CD4-positive, alpha-beta T cell treated with Interleukin-4 for 4 hours (primary cell): ENCODE measurements around the gene FAM83F.
"Not testable (repeated sequence)": the region's sequence is repeated elsewhere in the genome, so short reads cannot be mapped to it uniquely, and the experiment has no call there.

Source experiments
- DNase-seq: peaks from one replicate; pipeline ENCODE4 v3.0.0-alpha.2; 2020

The FAM83F gene

GRCh38 chr22:40019100-40019499 lies 24.3 kb downstream of the FAM83F start:
- no peak for DNase-seq

- DNase-seq = no peak
These were observed 26.2 kb downstream of the FAM83F start for GRCh38 chr22:40020956-40021355.

- DNase-seq = no peak
These were observed 26.7 kb downstream of the FAM83F start for GRCh38 chr22:40021401-40022000.

DNA sequence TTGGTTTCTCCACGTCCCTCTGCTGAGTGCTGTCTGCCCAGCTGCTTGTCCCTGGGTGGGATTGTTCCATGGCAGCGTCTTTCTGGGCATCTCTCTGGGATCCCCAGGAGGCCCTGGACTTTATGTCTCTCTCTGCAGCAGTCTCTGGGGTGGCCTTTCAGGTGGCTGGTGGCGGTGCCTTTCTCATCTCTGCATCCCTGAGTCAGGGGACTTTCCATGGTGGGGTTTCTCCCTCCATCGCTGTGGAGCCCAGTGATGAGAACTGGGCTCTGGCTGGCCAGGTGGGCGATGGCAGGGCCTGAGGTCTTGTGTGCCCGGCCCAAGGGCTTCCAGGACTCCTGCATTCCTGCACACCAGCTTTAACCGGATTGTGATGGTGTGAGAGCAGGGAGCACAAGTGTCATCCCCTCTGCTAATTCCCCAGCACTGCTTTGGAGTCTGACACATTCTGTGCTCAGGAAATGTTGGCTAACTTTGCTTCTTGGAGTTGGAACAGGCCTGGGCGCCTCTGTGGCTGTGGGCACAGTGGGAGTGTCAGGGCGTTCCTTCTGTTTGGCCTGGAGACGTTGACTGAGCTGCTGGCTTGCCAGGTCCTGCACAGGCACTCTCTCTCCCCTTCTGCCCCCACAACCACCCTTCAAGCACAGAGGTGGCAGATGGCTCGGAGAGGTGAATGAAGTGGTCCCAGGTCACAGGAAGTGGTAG lies 27.9 kb downstream of the FAM83F start:
- DNase-seq = no peak

DNA sequence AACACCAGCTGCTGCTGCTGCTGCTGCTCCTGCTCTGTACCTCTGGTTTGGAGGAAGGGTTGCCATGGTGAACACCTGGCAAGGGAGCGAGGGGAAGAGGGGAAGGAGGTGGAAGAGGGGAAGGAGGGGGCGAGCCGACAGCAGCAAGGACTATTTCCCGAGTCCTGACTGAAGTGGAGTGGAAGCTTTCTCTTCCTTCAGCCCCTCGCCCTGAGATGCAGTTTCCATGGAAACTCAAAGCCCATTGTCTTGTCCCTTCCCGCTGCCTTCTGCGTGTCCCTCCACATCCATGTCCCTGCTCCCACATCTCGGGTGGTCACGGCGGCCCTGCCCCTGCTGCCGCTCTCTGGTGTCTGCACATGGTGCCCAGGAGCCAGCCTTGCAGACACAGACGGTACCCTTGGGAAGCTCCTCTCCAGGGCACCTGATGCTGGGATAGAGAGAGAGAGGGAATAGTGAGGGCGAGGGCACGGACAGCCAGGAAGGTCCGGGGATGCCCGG lies 28.6 kb downstream of the FAM83F start:
- DNase-seq = no peak

DNA sequence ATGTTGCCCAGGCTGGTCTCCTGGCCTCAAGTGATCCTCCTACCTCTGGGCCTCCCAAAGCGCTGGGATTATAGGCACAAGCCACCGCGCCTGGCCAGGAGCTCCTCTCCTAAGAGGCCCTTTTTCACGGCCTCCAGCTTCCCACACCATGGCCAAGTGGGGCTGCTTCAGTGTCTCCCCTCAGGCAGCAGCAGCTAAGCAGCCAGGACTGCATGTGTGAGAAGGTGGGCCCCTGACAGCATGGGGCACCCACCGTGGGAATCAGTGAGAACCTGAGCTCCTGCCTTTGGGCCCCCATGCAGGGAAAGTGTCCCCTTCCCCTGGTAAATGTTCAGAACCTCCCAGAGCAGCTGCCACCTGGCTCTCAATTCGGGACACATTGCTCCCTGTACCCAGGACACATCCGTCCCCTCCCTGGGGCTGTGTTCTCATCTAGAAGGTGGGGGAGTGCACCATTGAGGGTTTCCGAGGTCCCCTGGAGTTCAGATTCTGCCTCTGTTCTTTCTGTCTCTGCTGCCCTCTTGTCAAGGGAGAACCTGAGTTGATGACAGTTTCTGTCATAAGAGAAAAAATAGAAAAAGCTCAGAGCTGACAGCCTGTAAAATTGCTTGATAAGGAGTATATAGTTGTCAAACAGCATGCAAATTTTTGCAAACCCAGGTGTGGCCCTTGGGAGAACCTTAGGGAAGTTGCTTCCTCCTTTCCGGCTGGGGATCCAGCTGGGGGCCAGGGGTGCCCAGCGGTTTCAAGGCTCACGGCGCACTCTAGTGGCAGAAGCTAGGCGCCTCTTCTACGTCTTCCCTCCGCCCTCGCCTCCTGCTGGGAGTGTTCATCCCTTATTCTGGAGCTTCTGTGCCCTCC lies 29.7 kb downstream of the FAM83F start:
- peak; percentile 48 for DNase-seq

DNA sequence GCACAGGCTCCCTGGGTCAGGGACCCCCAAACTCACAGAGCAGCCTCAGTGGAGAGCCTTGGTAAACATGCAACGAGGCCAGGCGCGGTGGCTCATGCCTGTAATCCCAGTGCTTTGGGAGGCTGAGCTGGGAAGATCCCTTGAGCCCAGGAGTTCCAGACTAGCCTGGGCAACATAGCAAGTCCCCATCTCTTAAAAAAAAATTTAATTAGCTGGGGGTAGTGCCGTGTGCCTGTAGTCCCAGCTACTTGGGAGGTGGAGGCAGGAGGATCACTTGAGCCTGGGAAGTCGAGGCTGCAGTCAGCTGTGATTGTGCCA lies 30.3 kb downstream of the FAM83F start:
- not testable (repeated sequence) for DNase-seq

DNA sequence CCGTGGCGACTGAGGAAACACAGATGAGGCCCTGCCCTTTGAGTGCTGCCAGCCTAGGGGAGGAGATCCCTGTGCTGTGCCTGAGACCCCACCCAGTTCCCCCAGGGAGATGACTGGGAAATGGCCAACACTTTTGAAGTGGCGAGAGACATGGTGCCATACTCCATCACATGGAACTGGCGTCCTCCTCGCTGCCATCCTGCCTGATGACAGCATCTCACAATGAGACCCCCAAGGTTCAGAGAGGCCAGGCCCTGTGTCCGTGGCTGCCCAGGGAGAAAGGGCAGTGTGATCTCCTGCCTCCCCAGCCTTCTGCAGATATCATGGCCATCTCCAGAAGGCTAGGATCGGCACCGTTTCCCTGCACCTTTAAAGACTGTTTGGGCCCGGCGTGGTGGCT lies 31.1 kb downstream of the FAM83F start:
- DNase-seq = no peak

DNA sequence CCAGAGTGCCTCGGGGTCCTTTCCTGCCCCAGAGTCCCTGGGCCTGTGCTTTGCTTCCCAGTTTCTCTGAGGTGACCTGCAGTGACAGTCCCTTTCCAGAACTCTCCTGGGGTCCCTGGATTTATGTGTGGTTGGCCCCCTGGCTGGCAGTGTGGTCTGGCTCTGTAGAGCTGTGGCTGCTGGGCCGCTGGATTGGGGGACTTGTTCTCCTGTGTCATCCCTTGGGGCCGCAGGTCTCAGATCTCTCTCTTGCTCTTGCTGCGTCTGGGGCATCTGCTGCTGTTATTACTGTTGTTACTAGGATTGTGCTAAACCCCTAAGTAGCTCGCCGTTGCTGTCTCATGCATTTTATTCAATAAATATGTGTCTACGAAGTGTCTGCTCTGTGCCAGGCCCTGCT lies 31.9 kb downstream of the FAM83F start:
- DNase-seq = no peak

GRCh38 chr22:40027191-40028097 lies 32.7 kb downstream of the FAM83F start:
- DNase-seq = no peak

- DNase-seq = no peak
These were observed 33.3 kb downstream of the FAM83F start for GRCh38 chr22:40028098-40028425.

- no peak for DNase-seq
These were observed 34.6 kb downstream of the FAM83F start for GRCh38 chr22:40029189-40029890.

DNA sequence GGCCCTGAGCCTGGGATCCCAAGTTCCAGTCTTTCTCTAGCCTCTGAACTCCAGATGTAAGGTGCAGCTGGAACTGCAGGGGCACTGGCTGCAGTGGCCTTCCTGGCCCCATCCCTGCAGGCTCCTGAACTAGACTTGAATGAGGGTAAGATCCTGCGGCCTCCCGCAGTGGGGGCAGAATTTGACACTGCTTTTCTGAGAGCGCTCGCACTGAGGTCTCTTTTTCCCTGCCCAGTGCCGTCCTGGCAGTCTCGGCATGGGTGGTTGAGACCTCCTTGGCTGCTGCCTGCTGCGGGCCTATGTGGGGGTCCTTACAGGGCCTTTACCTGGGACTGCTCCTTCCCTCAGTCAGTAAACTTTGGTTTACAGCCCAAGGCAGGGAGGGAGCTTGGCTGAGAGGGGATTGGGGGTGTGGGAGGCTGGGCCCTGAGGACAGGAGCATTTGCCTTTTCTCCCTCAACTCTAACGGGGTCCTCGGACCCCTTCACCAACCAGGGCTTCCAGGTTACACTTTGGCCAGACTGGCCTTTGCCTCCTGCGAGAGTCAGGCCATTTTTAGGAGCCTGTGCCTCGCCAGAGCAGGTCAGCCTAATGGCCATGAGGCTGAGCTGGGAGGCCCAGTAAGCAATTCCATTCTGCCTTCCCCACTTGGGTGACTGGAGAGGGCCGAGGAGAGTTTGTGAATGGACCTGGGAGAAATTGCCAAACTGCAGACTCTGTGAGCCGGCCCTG lies 35.4 kb downstream of the FAM83F start:
- no peak for DNase-seq

DNA sequence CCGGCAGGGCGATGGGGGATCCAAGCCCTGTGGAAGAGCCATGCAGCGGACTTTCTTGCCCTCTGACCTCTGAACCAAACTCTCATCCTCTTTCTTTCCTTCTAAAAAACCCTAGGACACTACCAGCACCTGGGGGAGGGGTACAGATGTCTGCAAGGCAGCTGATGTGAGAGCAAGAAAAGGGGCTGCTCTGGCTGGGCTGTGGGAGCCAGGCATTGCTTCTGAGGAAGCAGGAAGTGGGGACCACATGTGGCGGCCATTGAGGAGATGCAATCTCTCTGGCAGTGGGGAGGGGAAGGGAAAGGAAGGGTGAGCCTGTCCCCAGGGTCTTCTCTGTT lies 36.0 kb downstream of the FAM83F start:
- no peak for DNase-seq

- DNase-seq = no peak
These were observed 37.2 kb downstream of the FAM83F start for GRCh38 chr22:40031766-40032470.

DNA sequence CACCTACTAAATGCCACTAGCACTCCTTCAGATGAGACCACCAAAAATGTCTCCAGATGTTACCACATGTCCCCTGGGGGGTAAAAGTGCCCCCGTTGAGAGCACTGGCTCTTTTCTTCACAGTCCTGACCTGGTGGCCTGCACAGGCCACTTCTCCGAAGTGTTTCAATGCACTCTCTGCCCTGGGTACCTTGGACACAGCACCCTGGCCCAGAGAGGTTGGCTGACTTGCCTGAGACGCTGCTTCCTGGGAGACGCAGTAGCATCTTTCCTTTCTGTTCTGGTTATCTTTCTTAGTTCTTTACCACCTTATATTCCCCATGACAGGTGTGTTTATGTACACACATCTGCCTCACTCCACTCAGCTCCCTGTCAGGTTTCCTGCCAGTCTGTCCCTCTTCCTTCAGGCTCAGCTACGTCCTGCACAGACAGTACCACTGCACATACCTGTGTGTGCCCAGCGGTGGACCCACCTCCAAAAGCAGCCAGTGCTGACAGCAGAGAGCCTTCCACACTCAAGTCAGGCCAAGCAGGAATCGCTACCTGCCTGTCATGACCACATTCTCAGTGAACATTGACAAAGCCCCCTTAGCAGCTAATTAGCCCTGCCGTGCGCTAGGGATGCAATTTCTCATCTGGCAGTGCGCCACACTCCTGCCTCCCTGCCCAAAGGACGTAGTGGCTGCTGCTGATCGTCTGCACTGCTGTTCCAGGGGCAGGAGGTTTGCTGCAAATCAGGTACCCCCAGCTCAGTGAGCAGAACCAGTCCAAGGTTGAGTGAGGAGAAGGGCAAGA lies 39.0 kb downstream of the FAM83F start:
- no peak for DNase-seq

GRCh38 chr22:40035351-40035750 lies 40.6 kb downstream of the FAM83F start:
- no peak for DNase-seq

DNA sequence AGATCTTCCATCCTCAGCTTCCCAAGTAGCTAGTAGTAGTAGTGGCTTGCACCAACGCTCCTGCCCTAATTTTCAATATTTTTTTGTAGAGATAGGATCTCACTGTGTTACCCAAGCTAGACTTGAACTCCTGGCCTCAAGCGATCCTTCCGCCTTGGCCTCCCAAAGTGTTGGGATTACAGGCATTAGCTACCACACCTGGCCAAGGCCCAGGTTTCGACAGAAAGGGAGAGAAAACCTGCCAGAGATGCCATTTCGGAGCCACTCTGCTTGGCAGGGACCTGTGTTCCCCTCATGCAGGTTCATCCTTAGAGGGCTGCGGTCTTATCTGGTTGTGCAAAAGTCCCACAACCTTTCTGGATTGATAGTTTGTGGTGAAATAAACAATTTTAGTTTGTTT lies 41.4 kb downstream of the FAM83F start:
- DNase-seq = no peak

DNA sequence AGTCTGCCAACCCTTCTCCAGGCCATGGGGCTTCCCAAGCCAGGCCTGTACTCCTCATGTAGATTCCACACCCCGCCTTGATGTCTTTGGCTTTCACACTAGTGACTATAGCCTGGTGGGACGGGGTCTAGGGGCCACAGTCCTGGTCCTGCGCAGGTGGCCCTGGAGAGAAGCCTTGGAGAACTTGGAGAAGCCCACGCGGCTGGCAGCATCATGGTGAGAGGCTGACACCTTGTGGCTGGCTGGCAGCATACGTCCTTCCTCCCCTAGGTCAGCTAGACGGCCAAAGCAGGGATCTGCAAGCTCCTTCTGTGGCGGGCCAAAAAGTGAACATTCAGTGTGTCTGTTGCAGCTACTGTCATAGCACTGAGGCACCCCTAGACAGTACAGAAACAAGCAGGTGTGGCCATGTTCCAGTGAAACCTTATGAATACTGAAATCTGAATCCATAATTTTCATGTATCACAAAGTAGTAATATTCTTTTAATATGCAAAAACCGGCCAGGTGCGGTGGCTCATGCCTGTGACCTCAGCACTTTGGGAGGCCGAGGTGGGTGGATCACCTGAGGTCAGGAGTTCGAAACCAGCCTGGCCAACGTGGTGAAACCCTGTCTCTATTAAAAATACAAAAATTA lies 42.0 kb downstream of the FAM83F start:
- DNase-seq = peak; percentile 41

GRCh38 chr22:40037320-40037719 lies 42.6 kb downstream of the FAM83F start:
- DNase-seq = no peak
